ENCODE data around the gene ZNF37A.
"Not testable (repeated sequence)": the region's sequence is repeated elsewhere in the genome, so short reads cannot be mapped to it uniquely, and the experiment has no call there.

GRCh38 chr10:38055274-38055894, 38.8 kb upstream of the ZNF37A start:
- not testable (repeated sequence) for TF ChIP-seq POLR2A (IDR thresholded peaks at IDR 0.05); CTCF (IDR thresholded peaks at IDR 0.05); EP300 (IDR thresholded peaks at IDR 0.05; ENCODE audit: low read depth); POLR2AphosphoS5 (IDR thresholded peaks at IDR 0.05)
